B cell (primary cell): ENCODE results near the gene OR10R2. TPM values are rescaled to one million over a fixed set of nuclear protein-coding genes. Genes with fewer than 3 reads are reported as not detected.

Source experiments
- ATAC-seq: fragments of 200-7000 bp; cut with Tn5 transposase; one replicate; pipeline ENCODE4 v1.10.0; 2021; ENCODE audit warnings: low read depth, mild to moderate bottlenecking, moderate number of reproducible peaks, moderate library complexity
- CTCF ChIA-PET: fragments of 350-600 bp; sonication (Branson Sonifier 250); formaldehyde crosslinking; loops from one replicate; lab custom pipeline; 2021; ENCODE audit warnings: antibody characterized with exemption, inconsistent platforms; lab: Charles Lee
- POLR2A ChIA-PET: fragments of 350-600 bp; sonication (Branson Sonifier 250); formaldehyde crosslinking; loops from one replicate; lab custom pipeline; 2021; ENCODE audit warnings: antibody characterized with exemption; lab: Charles Lee
- DNase-seq: peaks from one replicate; pipeline ENCODE4 v3.0.0; 2013
- H2AFZ ChIP-seq: 2 replicates; pipeline ENCODE4 v1.6.1; 2012; ENCODE audit warnings: mild to moderate bottlenecking, low read depth, low read length; ENCODE audit not compliant: insufficient read depth, poor library complexity, severe bottlenecking
- H3K27ac ChIP-seq, 2 donors: 1 replicate in 1 of 2; 2 replicates in 1 of 2; pipeline ENCODE4 v1.5.1; 2012 to 2013; ENCODE audit warnings: low read length in 2 of 2, mild to moderate bottlenecking in 2 of 2, moderate library complexity in 1 of 2
- H3K27me3 ChIP-seq, 4 experiments: fragments of 200-600 bp in 1 of 4; sonication (generic) in 1 of 4; replicated peaks in 1 of 4; 1 replicate in 2 of 4; 2 replicates in 2 of 4; pipeline versions ENCODE4 v1.6.1 to v1.7.0; 2013 to 2016; ENCODE audit warnings: low read length in 3 of 4, mild to moderate bottlenecking in 2 of 4, mixed read lengths in 1 of 4, moderate library complexity in 1 of 4; ENCODE audit not compliant: insufficient read depth in 4 of 4, control insufficient read depth in 3 of 4; ENCODE audit errors: control extremely low read depth in 1 of 4
- H3K36me3 ChIP-seq, 2 experiments: replicated peaks in 1 of 2; 1 replicate in 1 of 2; 2 replicates in 1 of 2; pipeline versions ENCODE4 v1.6.1 to v1.7.1; 2013; ENCODE audit warnings: low read length in 1 of 2; ENCODE audit not compliant: insufficient read depth in 2 of 2, control insufficient read depth in 1 of 2; ENCODE audit errors: control extremely low read depth in 1 of 2, extremely low read depth in 1 of 2
- H3K4me1 ChIP-seq, 2 donors: fragments of 200-600 bp in 1 of 2; sonication (generic) in 1 of 2; 1 replicate in 1 of 2; 2 replicates in 1 of 2; pipeline versions ENCODE4 v1.5.1 to v1.6.1; 2013 to 2017; ENCODE audit warnings: low read length in 2 of 2; ENCODE audit not compliant: control insufficient read depth in 2 of 2, insufficient read depth in 2 of 2
- H3K4me2 ChIP-seq: replicated peaks from 2 replicates; pipeline ENCODE3; 2012; ENCODE audit warnings: mild to moderate bottlenecking, low read depth, low read length; ENCODE audit not compliant: poor library complexity, severe bottlenecking
- H3K4me3 ChIP-seq, 5 experiments: fragments of 200-600 bp in 1 of 5; sonication (generic) in 1 of 5; 1 replicate in 3 of 5; 2 replicates in 2 of 5; pipeline versions ENCODE4 v1.5.1 to v1.7.0; 2011 to 2016; ENCODE audit warnings: low read length in 4 of 5, mild to moderate bottlenecking in 4 of 5, low read depth in 2 of 5, control low read depth in 1 of 5, moderate library complexity in 1 of 5; ENCODE audit not compliant: insufficient read depth in 1 of 5; ENCODE audit errors: control extremely low read depth in 1 of 5, extremely low read depth in 1 of 5
- H3K79me2 ChIP-seq: fragments of 200-600 bp; sonication (generic); one replicate; pipeline ENCODE4 v1.6.0; 2016; ENCODE audit warnings: low read length; ENCODE audit not compliant: control insufficient read depth, insufficient read depth
- H3K9ac ChIP-seq: fragments of 200-600 bp; sonication (generic); 2 replicates; pipeline ENCODE4 v1.6.1; 2017; ENCODE audit warnings: mild to moderate bottlenecking, low read length, moderate library complexity
- H3K9me3 ChIP-seq, 3 donors: one replicate each; pipeline versions ENCODE4 v1.6.1 to v1.7.1; 2013; ENCODE audit warnings: low read length in 2 of 3; ENCODE audit not compliant: control insufficient read depth in 2 of 3, insufficient read depth in 1 of 3; ENCODE audit errors: control extremely low read depth in 1 of 3
- H4K20me1 ChIP-seq: 2 replicates; pipeline ENCODE4 v1.6.0; 2012; ENCODE audit warnings: mild to moderate bottlenecking, low read length; ENCODE audit not compliant: insufficient read depth, control insufficient read depth, poor library complexity, severe bottlenecking
- H3K27ac Mint-ChIP-seq: one replicate; pipeline ENCODE4 v1.8.0; 2021; ENCODE audit warnings: mixed read lengths
- H3K27me3 Mint-ChIP-seq: one replicate; pipeline ENCODE4 v1.8.0; 2021; ENCODE audit warnings: mixed read lengths
- H3K4me1 Mint-ChIP-seq: one replicate; pipeline ENCODE4 v1.8.0; 2021; ENCODE audit warnings: mixed read lengths
- H3K4me3 Mint-ChIP-seq: one replicate; pipeline ENCODE4 v1.8.0; 2021; ENCODE audit warnings: mixed read lengths
- H3K9me3 Mint-ChIP-seq: one replicate; pipeline ENCODE4 v1.8.0; 2022; ENCODE audit warnings: mixed read lengths; ENCODE audit not compliant: insufficient read depth
- EZH2 ChIP-seq: IDR thresholded peaks from 2 replicates; pipeline ENCODE4 v1.6.1; 2012; ENCODE audit warnings: borderline replicate concordance, low read depth, mild to moderate bottlenecking, moderate library complexity, low read length; ENCODE audit not compliant: insufficient read depth, poor library complexity, severe bottlenecking
- WGBS: methylation state at CpG from one replicate; pipeline ENCODE4 v1.1.5; 2013; ENCODE audit warnings: missing lambda C conversion rate; ENCODE audit not compliant: insufficient coverage; 5-methylcytosine and 5-hydroxymethylcytosine counted together
- intact Hi-C: fragments of 100-400 bp; cut with micrococcal nuclease; formaldehyde crosslinking; loops from one replicate; pipeline ENCODE4 v1.10.0; 2022
- polyA plus RNA-seq: library from polyadenylated mRNA; depleted of rRNA; stranded (reverse); fragments of >200 nt; gene quantifications from 2 replicates; pipeline ENCODE4 v1.2.3, GENCODE V29; 2012
- total RNA-seq, 2 donors: library from RNA; stranded (reverse); fragments of 120-200 nt in 1 of 2; gene quantifications; 1 replicate in 1 of 2; 2 replicates in 1 of 2; pipeline versions ENCODE4 v1.2.3 to v1.2.4, GENCODE V29; 2013 to 2022
- TF ChIP-seq, protein P1 (sequence below): fragments of 200-600 bp; IDR thresholded peaks from one replicate; pipeline ENCODE4 v1.8.0; 2022; ENCODE audit warnings: antibody characterized with exemption, mild to moderate bottlenecking

OR10R2 gene
- total and polyA plus RNA-seq, 2 donors (not counting 1 experiment from before 2014, with no cell fraction given) = not detected

DNA sequence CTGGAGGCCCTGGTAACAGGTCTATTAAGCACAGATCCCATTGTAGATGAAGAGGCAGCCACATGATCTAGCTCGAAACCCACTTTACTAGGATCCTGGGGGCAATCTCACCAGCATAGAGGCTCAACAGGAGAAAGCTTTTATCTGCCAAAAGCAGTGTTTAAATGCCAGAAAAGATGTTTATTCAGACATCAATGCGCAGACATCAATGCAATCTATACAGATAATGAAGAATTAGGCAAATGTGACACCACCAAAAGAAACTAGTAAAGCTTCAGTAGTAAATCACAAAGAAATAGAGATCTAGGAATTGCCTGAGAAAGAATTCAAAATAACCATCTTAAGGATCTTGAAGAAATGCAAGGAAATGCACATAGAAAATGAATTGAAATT is 49.6 kb downstream of the OR10R2 start:
- POLR2A ChIA-PET = no interaction called here
- no peaks in the 10 kb centered on the region for H3K9me3 Mint-ChIP-seq

DNA sequence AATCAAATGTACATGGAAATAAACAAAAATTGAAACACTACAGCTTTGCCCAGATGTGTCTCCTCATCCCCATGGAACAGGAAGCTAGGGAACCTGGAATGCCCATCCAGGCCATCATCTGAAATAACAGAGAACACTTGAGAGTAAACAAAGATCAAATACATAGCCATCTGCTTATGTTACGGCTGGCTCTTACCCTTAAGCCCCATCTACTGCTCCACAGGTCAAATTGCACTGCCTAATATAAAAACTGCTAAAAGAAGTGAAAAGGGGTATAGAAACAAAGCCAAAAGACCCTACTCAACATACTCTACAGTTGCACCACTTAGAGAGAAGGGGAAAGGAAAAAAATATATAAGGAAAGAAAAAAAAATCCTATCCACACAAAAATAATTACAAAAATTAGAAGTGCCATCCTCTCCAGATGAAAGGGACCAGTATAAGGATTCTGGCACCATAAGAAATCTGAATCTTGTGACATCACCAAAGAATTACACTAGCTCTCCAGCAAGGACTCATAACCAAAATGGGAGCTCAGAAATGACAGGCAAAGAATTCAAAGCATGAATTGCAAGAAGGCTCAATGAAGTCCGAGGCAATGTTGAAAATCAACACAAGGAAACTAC is 55.3 kb downstream of the OR10R2 start:
- peak; percentile 66 for DNase-seq
- no peaks in the 10 kb centered on the region for H3K36me3 ChIP-seq
- no peak overlapping the region for H3K9ac ChIP-seq
- no peak overlapping the region for H3K4me3 ChIP-seq
- no peak overlapping the region for H3K27ac ChIP-seq
- POLR2A ChIA-PET = no interaction called here
- H3K27me3 ChIP-seq = no peaks in the 10 kb centered on the region
- H2AFZ ChIP-seq = no peak overlapping the region
- Mint-ChIP-seq H3K4me3 (no peak overlapping the region), H3K27ac (no peak overlapping the region), H3K9me3 (no peaks in the 10 kb centered on the region), H3K4me1 (no peaks in the 10 kb centered on the region), H3K27me3 (peaks cover 30% of the 10 kb centered on the region)
- intact Hi-C loops = no loop called here
- no peak overlapping the region for H3K4me2 ChIP-seq
- peaks cover 0 to 1% (median 0%) of the 10 kb centered on the region in 3 donors for H3K9me3 ChIP-seq
- no peak for ATAC-seq
- no CpG with 5 or more reads among the region's 2 CpGs for WGBS
- H4K20me1 ChIP-seq = no peaks in the 10 kb centered on the region
- CTCF ChIA-PET = interaction anchor here (0.8 to 3.4 kb wide), 9 partner anchors 12 to 544 kb away, joined by 3 to 45 read pairs (median 3); no protein-coding TSS in a partner anchor
- no peaks in the 10 kb centered on the region for H3K4me1 ChIP-seq
- no peaks in the 10 kb centered on the region for H3K79me2 ChIP-seq
- TF ChIP-seq, protein P1, sequence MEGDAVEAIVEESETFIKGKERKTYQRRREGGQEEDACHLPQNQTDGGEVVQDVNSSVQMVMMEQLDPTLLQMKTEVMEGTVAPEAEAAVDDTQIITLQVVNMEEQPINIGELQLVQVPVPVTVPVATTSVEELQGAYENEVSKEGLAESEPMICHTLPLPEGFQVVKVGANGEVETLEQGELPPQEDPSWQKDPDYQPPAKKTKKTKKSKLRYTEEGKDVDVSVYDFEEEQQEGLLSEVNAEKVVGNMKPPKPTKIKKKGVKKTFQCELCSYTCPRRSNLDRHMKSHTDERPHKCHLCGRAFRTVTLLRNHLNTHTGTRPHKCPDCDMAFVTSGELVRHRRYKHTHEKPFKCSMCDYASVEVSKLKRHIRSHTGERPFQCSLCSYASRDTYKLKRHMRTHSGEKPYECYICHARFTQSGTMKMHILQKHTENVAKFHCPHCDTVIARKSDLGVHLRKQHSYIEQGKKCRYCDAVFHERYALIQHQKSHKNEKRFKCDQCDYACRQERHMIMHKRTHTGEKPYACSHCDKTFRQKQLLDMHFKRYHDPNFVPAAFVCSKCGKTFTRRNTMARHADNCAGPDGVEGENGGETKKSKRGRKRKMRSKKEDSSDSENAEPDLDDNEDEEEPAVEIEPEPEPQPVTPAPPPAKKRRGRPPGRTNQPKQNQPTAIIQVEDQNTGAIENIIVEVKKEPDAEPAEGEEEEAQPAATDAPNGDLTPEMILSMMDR = peak; percentile 77
- no peak for TF ChIP-seq EZH2

More for the DNA sequence above, 49.6 kb downstream of the OR10R2 start:
- H3K4me3 Mint-ChIP-seq = no peak overlapping the region
- Histone ChIP-seq H3K27ac (no peak overlapping the region), H3K4me3 (no peak overlapping the region), H2AFZ (no peak overlapping the region), H4K20me1 (no peaks in the 10 kb centered on the region), H3K9me3 (no peaks in the 10 kb centered on the region), H3K9ac (no peak overlapping the region), H3K4me2 (no peak overlapping the region), H3K79me2 (no peaks in the 10 kb centered on the region), H3K36me3 (no peaks in the 10 kb centered on the region), H3K27me3 (peaks cover 0 to 9% (median 8%) of the 10 kb centered on the region in 4 experiments), H3K4me1 (no peaks in the 10 kb centered on the region)
- H3K27me3 Mint-ChIP-seq = peaks cover 26% of the 10 kb centered on the region
- intact Hi-C loops = no loop called here
- H3K27ac Mint-ChIP-seq = no peak overlapping the region
- no peak for DNase-seq
- TF ChIP-seq EZH2 = no peak
- TF ChIP-seq, protein P1 = no peak
- CTCF ChIA-PET = interaction anchor here (1.9 kb wide), 1 partner anchor 318 kb away, joined by 6 read pairs; no protein-coding TSS in a partner anchor
- no CpG with 5 or more reads among the region's 2 CpGs for WGBS
- no peak for ATAC-seq
- H3K4me1 Mint-ChIP-seq = no peaks in the 10 kb centered on the region

Other genes with a start within 250 kb of the OR10R2 start
- not detected in 2 replicates for gene CD1A, start 217.8 kb upstream of the OR10R2 start, total RNA-seq
- gene CD1A, start 217.8 kb upstream of the OR10R2 start, polyA plus RNA-seq = 4.6 and 7.9 TPM in 2 replicates
- gene CD1C, start 182.3 kb upstream of the OR10R2 start, total RNA-seq = 6.6 and 7.4 TPM in 2 replicates
- 62.8 and 96.8 TPM in 2 replicates for gene CD1C, start 182.3 kb upstream of the OR10R2 start, polyA plus RNA-seq
- not detected in 2 replicates for gene CD1B, start 140.7 kb upstream of the OR10R2 start, total RNA-seq
- 0.09 and 0.17 TPM in 2 replicates for gene CD1B, start 140.7 kb upstream of the OR10R2 start, polyA plus RNA-seq
- not detected in 2 replicates for gene CD1E, start 118.3 kb upstream of the OR10R2 start, total RNA-seq
- gene CD1E, start 118.3 kb upstream of the OR10R2 start, polyA plus RNA-seq = 0.33 TPM in 1 of 2 replicates, not detected in the other
- not detected in 2 replicates for gene OR10T2, start 72.8 kb upstream of the OR10R2 start, total RNA-seq
- not detected in 2 replicates for gene OR10T2, start 72.8 kb upstream of the OR10R2 start, polyA plus RNA-seq
- not detected in 2 replicates for gene OR10K2, start 46.0 kb upstream of the OR10R2 start, total RNA-seq
- not detected in 2 replicates for gene OR10K2, start 46.0 kb upstream of the OR10R2 start, polyA plus RNA-seq
- gene OR10K1, start 10.4 kb upstream of the OR10R2 start, total RNA-seq = not detected in 2 replicates
- gene OR10K1, start 10.4 kb upstream of the OR10R2 start, polyA plus RNA-seq = not detected in 2 replicates
- gene OR6Y1, start 82.2 kb downstream of the OR10R2 start, total RNA-seq = not detected in 2 replicates
- not detected in 2 replicates for gene OR6Y1, start 82.2 kb downstream of the OR10R2 start, polyA plus RNA-seq
- gene OR6P1, start 98.4 kb downstream of the OR10R2 start, total RNA-seq = not detected in 2 replicates
- gene OR6P1, start 98.4 kb downstream of the OR10R2 start, polyA plus RNA-seq = not detected in 2 replicates
- gene OR10X1, start 107.7 kb downstream of the OR10R2 start, total RNA-seq = not detected in 2 replicates
- not detected in 2 replicates for gene OR10X1, start 107.7 kb downstream of the OR10R2 start, polyA plus RNA-seq
- not detected in 2 replicates for gene OR10Z1, start 133.0 kb downstream of the OR10R2 start, total RNA-seq
- gene OR10Z1, start 133.0 kb downstream of the OR10R2 start, polyA plus RNA-seq = not detected in 2 replicates
- gene SPTA1, start 214.5 kb downstream of the OR10R2 start, total RNA-seq = not detected in 2 replicates
- gene SPTA1, start 214.5 kb downstream of the OR10R2 start, polyA plus RNA-seq = 0.21 and 0.36 TPM in 2 replicates
- not detected in 2 replicates for gene OR6K2, start 228.4 kb downstream of the OR10R2 start, total RNA-seq
- not detected in 2 replicates for gene OR6K2, start 228.4 kb downstream of the OR10R2 start, polyA plus RNA-seq
- gene OR6K3, start 248.5 kb downstream of the OR10R2 start, total RNA-seq = not detected in 2 replicates
- not detected in 2 replicates for gene OR6K3, start 248.5 kb downstream of the OR10R2 start, polyA plus RNA-seq